Astrocyte (in vitro differentiated cells and primary cell): ENCODE measurements around the gene BNIP5. TPM values are rescaled to one million over a fixed set of nuclear protein-coding genes. Genes with fewer than 3 reads are reported as not detected.

Experiments
- DNase-seq: peaks from one replicate; pipeline ENCODE4 v3.0.0-alpha.2; 2010; ENCODE audit warnings: low read depth
- FAIRE-seq: peaks from 2 replicates; lab custom pipeline; 2011; peaks lifted over from hg19 to GRCh38; lab: Jason Lieb, UNC
- H2AFZ ChIP-seq: 2 replicates; pipeline ENCODE4 v1.6.0; 2012; ENCODE audit warnings: low read depth, low read length, inconsistent platforms
- H3K27ac ChIP-seq: 2 replicates; pipeline ENCODE4 v1.5.1; 2011; ENCODE audit warnings: low read depth, low read length, inconsistent platforms
- H3K27me3 ChIP-seq: 2 replicates; pipeline ENCODE4 v1.6.0; 2011; ENCODE audit warnings: low read length, inconsistent platforms; ENCODE audit not compliant: insufficient read depth
- H3K36me3 ChIP-seq: 2 replicates; pipeline ENCODE4 v1.5.1; 2011; ENCODE audit warnings: low read length, inconsistent platforms; ENCODE audit not compliant: insufficient read depth
- H3K4me1 ChIP-seq: 2 replicates; pipeline ENCODE4 v1.5.1; 2011; ENCODE audit warnings: low read length, inconsistent platforms; ENCODE audit not compliant: insufficient read depth
- H3K4me2 ChIP-seq: 2 replicates; pipeline ENCODE4 v1.6.0; 2012; ENCODE audit warnings: low read length, inconsistent platforms
- H3K4me3 ChIP-seq: 2 replicates; pipeline ENCODE4 v1.5.1; 2011; ENCODE audit warnings: low read depth, mild to moderate bottlenecking, low read length, inconsistent platforms; ENCODE audit not compliant: insufficient read depth
- H3K79me2 ChIP-seq: 2 replicates; pipeline ENCODE4 v1.6.0; 2012; ENCODE audit warnings: mild to moderate bottlenecking, low read length, inconsistent platforms; ENCODE audit not compliant: insufficient read depth
- H3K9ac ChIP-seq: 2 replicates; pipeline ENCODE4 v1.6.0; 2012; ENCODE audit warnings: mild to moderate bottlenecking, low read length, inconsistent platforms
- H3K9me3 ChIP-seq: 2 replicates; pipeline ENCODE4 v1.5.1; 2012; ENCODE audit warnings: low read depth, mild to moderate bottlenecking, low read length, inconsistent platforms; ENCODE audit not compliant: insufficient read depth
- H4K20me1 ChIP-seq: 2 replicates; pipeline ENCODE4 v1.6.0; 2012; ENCODE audit warnings: low read length, inconsistent platforms; ENCODE audit not compliant: insufficient read depth
- H3K27ac Mint-ChIP-seq: one replicate; pipeline ENCODE4 v1.8.0; 2021; ENCODE audit warnings: mild to moderate bottlenecking, mixed read lengths; ENCODE audit not compliant: unreplicated experiment
- H3K27me3 Mint-ChIP-seq: one replicate; pipeline ENCODE4 v1.8.0; 2021; ENCODE audit warnings: low read depth, mixed read lengths; ENCODE audit not compliant: unreplicated experiment
- H3K36me3 Mint-ChIP-seq: one replicate; pipeline ENCODE4 v1.8.0; 2021; ENCODE audit warnings: low read depth, mixed read lengths; ENCODE audit not compliant: unreplicated experiment
- H3K4me1 Mint-ChIP-seq: one replicate; pipeline ENCODE4 v1.8.0; 2021; ENCODE audit warnings: low read depth, mixed read lengths; ENCODE audit not compliant: unreplicated experiment
- H3K4me3 Mint-ChIP-seq: one replicate; pipeline ENCODE4 v1.8.0; 2021; ENCODE audit warnings: mild to moderate bottlenecking, moderate library complexity, mixed read lengths; ENCODE audit not compliant: unreplicated experiment
- H3K9me3 Mint-ChIP-seq: one replicate; pipeline ENCODE4 v1.8.0; 2021; ENCODE audit warnings: mild to moderate bottlenecking, mixed read lengths; ENCODE audit not compliant: unreplicated experiment
- CTCF ChIP-seq: IDR thresholded peaks from 2 replicates; pipeline ENCODE4 v1.5.1; 2011; ENCODE audit warnings: low read depth, mild to moderate bottlenecking, inconsistent platforms, low read length, moderate library complexity; ENCODE audit not compliant: insufficient read depth
- EZH2 ChIP-seq: IDR thresholded peaks from 2 replicates; pipeline ENCODE4 v1.6.1; 2012; ENCODE audit warnings: mild to moderate bottlenecking, low read length, inconsistent platforms; ENCODE audit not compliant: insufficient read depth
- total RNA-seq: library from RNA; stranded (reverse); gene quantifications from 2 replicates; pipeline ENCODE4 v1.2.1, GENCODE V29; 2021

BNIP5 gene
- total RNA-seq, 1 donor from 2014 or later, result not detected

- Mint-ChIP-seq H3K27ac (no peak overlapping the region), H3K4me1 (peaks cover 3% of the 10 kb centered on the region), H3K9me3 (no peaks in the 10 kb centered on the region), H3K36me3 (no peaks in the 10 kb centered on the region), H3K4me3 (no peak overlapping the region), H3K27me3 (peaks cover 27% of the 10 kb centered on the region)
- Histone ChIP-seq H3K4me2 (no peak overlapping the region), H3K4me1 (peaks cover 5% of the 10 kb centered on the region), H3K27ac (no peak overlapping the region), H3K79me2 (no peaks in the 10 kb centered on the region), H3K4me3 (no peak overlapping the region), H2AFZ (no peak overlapping the region), H3K9me3 (no peaks in the 10 kb centered on the region), H3K9ac (no peak overlapping the region), H3K36me3 (no peaks in the 10 kb centered on the region), H3K27me3 (peaks cover 23% of the 10 kb centered on the region), H4K20me1 (no peaks in the 10 kb centered on the region)
- DNase-seq, result no peak
- no peak for TF ChIP-seq CTCF
- no peak for FAIRE-seq
Measured at GRCh38 chr6:36343109-36343680, 6.5 kb upstream of the BNIP5 start.

- Histone ChIP-seq H3K4me2 (peak overlapping the region; percentile 77), H3K27me3 (peaks cover 23% of the 10 kb centered on the region), H3K27ac (no peak overlapping the region), H2AFZ (peak overlapping the region; percentile 87), H3K9ac (peak overlapping the region; percentile 51), H3K4me1 (peaks cover 5% of the 10 kb centered on the region), H3K36me3 (no peaks in the 10 kb centered on the region), H3K9me3 (no peaks in the 10 kb centered on the region), H3K4me3 (peak overlapping the region; percentile 31), H3K79me2 (no peaks in the 10 kb centered on the region), H4K20me1 (no peaks in the 10 kb centered on the region)
- Mint-ChIP-seq H3K27me3 (peaks cover 42% of the 10 kb centered on the region), H3K9me3 (no peaks in the 10 kb centered on the region), H3K4me1 (peaks cover 3% of the 10 kb centered on the region), H3K27ac (peak overlapping the region; percentile 26), H3K36me3 (no peaks in the 10 kb centered on the region), H3K4me3 (no peak overlapping the region)
- FAIRE-seq, result no peak
- TF ChIP-seq EZH2 (no peak), CTCF (peak; percentile 93)
- peak; percentile 53 for DNase-seq
Measured at GRCh38 chr6:36340618-36341454, 4.1 kb upstream of the BNIP5 start.

GRCh38 chr6:36340306-36340617 lies 3.6 kb upstream of the BNIP5 start:
- no peaks in the 10 kb centered on the region for H3K79me2 ChIP-seq
- H3K36me3 Mint-ChIP-seq, result no peaks in the 10 kb centered on the region
- H3K4me2 ChIP-seq, result peak overlapping the region; percentile 77
- H3K36me3 ChIP-seq, result no peaks in the 10 kb centered on the region
- no peak overlapping the region for H3K4me3 ChIP-seq
- H4K20me1 ChIP-seq, result no peaks in the 10 kb centered on the region
- peak overlapping the region; percentile 87 for H2AFZ ChIP-seq
- H3K27me3 ChIP-seq, result peaks cover 24% of the 10 kb centered on the region
- no peak overlapping the region for H3K27ac ChIP-seq
- peaks cover 3% of the 10 kb centered on the region for H3K4me1 Mint-ChIP-seq
- H3K9me3 Mint-ChIP-seq, result no peaks in the 10 kb centered on the region
- DNase-seq (no peak), FAIRE-seq (no peak)
- no peaks in the 10 kb centered on the region for H3K9me3 ChIP-seq
- peaks cover 46% of the 10 kb centered on the region for H3K27me3 Mint-ChIP-seq
- TF ChIP-seq CTCF, result no peak
- TF ChIP-seq EZH2, result no peak
- H3K9ac ChIP-seq, result no peak overlapping the region
- H3K27ac Mint-ChIP-seq, result no peak overlapping the region
- H3K4me3 Mint-ChIP-seq, result no peak overlapping the region
- peaks cover 5% of the 10 kb centered on the region for H3K4me1 ChIP-seq
